Stomach (tissue), 4 donors: ENCODE measurements around the gene CCDC51.

ENCODE experiments used
- CTCF ChIP-seq, 7 experiments: fragments of 450-650 bp in 4 of 7; fragments of 200-600 bp in 3 of 7; sonication (generic) in 3 of 7; IDR thresholded peaks; one replicate each; pipeline ENCODE4 v1.5.1; 2016 to 2019; ENCODE audit warnings: antibody characterized with exemption in 7 of 7, control low read depth in 2 of 7, mild to moderate bottlenecking in 1 of 7
- EP300 ChIP-seq: sonication (generic); formaldehyde crosslinking; IDR thresholded peaks from one replicate; pipeline ENCODE4 v1.6.1; 2017; ENCODE audit warnings: antibody characterized with exemption
- POLR2A ChIP-seq, 4 donors: fragments of 450-650 bp; IDR thresholded peaks; one replicate each; pipeline ENCODE4 v1.6.1; 2016; ENCODE audit warnings: antibody characterized with exemption in 4 of 4, control low read depth in 2 of 4, mild to moderate bottlenecking in 1 of 4, moderate library complexity in 1 of 4
- POLR2AphosphoS5 ChIP-seq, 3 donors: sonication (generic); formaldehyde crosslinking; IDR thresholded peaks; one replicate each; pipeline ENCODE4 v1.6.1; 2016; ENCODE audit warnings: antibody characterized with exemption in 3 of 3

DNA sequence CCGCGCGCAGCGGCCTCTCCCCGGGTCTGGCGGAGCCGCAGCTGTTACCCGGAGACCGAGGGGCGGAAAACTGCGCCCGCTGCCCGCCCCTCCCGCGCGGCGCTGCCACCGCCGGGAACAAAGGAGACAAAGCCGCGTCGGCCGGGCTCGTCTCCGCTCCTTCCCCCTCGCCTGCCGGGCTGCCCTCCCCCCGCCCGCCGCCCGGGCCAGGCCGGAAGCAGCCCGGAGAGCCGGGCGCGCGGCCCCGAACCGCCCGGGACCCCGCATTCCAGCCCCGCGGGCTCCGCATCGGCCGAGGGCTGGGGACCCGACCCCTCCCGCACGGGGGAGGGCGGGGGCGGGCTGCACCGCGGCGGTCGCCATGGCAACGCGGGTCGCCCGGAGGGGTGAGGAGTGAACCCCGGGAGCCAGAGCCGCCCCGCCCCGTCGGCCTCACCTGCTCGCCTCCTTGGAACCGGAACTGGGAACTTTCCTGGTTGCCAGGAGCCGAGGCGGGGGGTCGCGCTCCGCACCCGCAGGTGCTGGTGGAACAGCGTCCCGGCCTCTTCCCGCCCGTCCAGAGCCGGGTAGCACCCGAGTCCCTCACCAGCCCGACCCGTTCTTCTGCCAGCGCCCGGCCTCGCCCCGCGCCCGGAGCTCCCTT is 10.5 kb downstream of the CCDC51 start:
- TF ChIP-seq CTCF (IDR thresholded peaks at IDR 0.05) (no peak), POLR2A (IDR thresholded peaks at IDR 0.05) (no peak), POLR2AphosphoS5 (IDR thresholded peaks at IDR 0.05) (no peak), EP300 (no peak)
